ENCODE data around the gene AXL.

Gene AXL

DNA sequence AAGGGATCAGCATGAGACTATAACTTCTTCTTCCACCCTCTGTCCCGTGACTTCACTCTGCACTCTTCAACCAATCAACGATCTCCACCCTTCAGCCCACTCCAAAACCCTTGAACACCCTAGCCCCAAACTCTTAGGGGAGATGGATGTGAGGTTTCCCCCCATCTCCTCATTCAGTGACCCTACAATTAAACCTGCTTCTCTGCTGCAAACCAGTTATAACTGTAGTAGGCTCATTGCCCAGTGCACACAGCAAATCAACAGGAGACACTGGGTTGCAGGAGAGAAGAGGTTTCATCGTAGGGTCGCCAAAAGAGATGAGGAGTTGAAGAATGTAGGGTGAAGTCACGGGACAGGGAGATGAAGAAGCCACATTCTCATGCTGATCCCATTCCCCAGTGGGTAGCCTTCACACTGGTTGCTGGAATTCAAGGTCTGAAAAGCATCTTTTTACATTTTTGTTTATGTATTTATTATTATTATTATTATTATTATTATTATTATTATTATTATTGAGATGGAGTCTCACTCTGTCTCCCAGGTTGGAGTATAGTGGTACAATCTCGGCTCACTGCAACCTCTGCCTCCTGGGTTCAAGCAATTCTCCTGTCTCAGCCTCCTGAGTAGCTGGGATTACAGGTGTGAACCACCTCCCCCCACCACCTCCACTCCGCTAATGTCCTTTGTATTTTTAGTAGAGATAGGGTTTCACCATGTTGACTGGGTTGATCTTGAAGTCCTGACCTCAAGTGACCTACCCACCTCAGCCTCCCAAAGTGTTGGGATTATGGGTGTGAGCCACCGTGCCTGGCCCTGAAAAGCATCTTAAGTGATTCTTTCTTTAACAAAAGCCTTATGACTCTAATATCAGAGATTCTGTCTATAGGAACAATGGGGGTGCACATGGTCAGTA, 31.8 kb upstream of the AXL start:
- Histone ChIP-seq H3K27me3 (ENCODE audit: control insufficient read depth, insufficient read depth, low read length) (no peaks in the 10 kb centered on the region), H3K9ac (no peak overlapping the region), H2AFZ (no peak overlapping the region), H3K79me2 (no peaks in the 10 kb centered on the region), H3K4me2 (ENCODE audit: low read length) (no peak overlapping the region), H3K9me3 (ENCODE audit: control insufficient read depth, low read length) (no peaks in the 10 kb centered on the region), H3K4me1 (no peaks in the 10 kb centered on the region), H3K27ac (no peak overlapping the region), H3K4me3 (ENCODE audit: low read depth, low read length) (no peak overlapping the region), H3K36me3 (ENCODE audit: control insufficient read depth, insufficient read depth, low read length) (no peaks in the 10 kb centered on the region)
- TF ChIP-seq, protein P1, sequence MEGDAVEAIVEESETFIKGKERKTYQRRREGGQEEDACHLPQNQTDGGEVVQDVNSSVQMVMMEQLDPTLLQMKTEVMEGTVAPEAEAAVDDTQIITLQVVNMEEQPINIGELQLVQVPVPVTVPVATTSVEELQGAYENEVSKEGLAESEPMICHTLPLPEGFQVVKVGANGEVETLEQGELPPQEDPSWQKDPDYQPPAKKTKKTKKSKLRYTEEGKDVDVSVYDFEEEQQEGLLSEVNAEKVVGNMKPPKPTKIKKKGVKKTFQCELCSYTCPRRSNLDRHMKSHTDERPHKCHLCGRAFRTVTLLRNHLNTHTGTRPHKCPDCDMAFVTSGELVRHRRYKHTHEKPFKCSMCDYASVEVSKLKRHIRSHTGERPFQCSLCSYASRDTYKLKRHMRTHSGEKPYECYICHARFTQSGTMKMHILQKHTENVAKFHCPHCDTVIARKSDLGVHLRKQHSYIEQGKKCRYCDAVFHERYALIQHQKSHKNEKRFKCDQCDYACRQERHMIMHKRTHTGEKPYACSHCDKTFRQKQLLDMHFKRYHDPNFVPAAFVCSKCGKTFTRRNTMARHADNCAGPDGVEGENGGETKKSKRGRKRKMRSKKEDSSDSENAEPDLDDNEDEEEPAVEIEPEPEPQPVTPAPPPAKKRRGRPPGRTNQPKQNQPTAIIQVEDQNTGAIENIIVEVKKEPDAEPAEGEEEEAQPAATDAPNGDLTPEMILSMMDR (IDR thresholded peaks at IDR 0.05), result no peak

DNA sequence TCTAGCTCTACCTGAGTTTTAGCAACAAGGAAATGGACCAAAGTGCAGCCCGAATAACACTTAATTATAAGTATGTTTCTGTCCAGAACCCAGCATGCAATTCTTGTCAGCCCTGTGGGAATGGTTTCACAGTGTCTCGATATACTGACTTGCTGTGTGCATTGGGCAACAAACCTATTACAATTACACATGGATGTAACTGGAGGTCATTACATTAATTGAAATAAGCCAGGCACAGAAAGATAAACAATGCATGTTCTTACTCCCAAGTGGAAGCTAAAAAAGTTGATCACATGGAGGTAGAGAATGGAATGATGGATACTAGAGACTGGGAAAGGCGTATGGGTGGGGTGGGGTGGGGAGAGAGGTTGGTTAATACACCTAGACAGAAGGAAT, 31.1 kb upstream of the AXL start:
- H3K4me2 ChIP-seq (ENCODE audit: low read length), result no peak overlapping the region
- H2AFZ ChIP-seq, result no peak overlapping the region
- H3K9me3 ChIP-seq (ENCODE audit: control insufficient read depth, low read length), result no peaks in the 10 kb centered on the region
- H3K4me3 ChIP-seq (ENCODE audit: low read depth, low read length), result no peak overlapping the region
- H3K9ac ChIP-seq, result no peak overlapping the region
- no peaks in the 10 kb centered on the region for H3K79me2 ChIP-seq
- no peaks in the 10 kb centered on the region for H3K36me3 ChIP-seq (ENCODE audit: control insufficient read depth, insufficient read depth, low read length)
- TF ChIP-seq, protein P1 (IDR thresholded peaks at IDR 0.05), result no peak
- no peak overlapping the region for H3K27ac ChIP-seq
- H3K4me1 ChIP-seq, result peaks cover 5% of the 10 kb centered on the region
- no peaks in the 10 kb centered on the region for H3K27me3 ChIP-seq (ENCODE audit: control insufficient read depth, insufficient read depth, low read length)

DNA sequence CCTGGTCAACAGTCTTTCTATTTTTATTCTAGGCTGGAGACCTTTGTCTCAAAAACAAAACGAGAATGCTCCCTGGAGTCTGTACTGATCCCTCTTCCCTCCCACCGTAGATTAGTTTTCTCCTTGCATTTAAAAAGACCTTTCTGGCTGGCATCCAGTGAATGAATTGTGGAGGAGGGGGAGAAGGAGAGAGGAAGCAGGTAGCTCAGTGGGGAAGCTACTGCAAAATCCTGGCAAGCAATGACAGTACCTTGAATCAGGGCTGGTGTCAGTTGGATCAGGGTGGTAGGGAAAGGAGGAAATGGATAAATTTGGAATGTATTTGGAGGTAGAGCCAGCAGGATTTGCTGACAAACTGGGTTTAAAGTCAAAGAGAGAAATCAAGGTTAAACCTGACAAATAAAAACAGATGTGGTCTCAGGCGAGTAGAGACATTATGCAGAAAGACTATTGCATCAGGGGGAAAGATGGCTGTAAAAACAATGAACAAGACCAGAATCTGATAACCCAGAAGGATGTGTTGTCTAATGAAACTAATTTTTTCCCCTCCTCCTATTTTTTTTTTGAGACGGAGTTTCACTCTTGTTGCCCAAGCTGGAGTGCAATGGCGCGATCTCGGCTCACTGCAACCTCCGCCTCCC, 29.5 kb upstream of the AXL start:
- Histone ChIP-seq H3K4me2 (ENCODE audit: low read length) (no peak overlapping the region), H3K27ac (no peak overlapping the region), H3K4me3 (ENCODE audit: low read depth, low read length) (no peak overlapping the region), H3K9ac (no peak overlapping the region), H3K9me3 (ENCODE audit: control insufficient read depth, low read length) (no peaks in the 10 kb centered on the region), H3K79me2 (no peaks in the 10 kb centered on the region), H2AFZ (no peak overlapping the region), H3K27me3 (ENCODE audit: control insufficient read depth, insufficient read depth, low read length) (peaks cover 4% of the 10 kb centered on the region), H3K4me1 (peaks cover 5% of the 10 kb centered on the region), H3K36me3 (ENCODE audit: control insufficient read depth, insufficient read depth, low read length) (no peaks in the 10 kb centered on the region)
- TF ChIP-seq, protein P1 (IDR thresholded peaks at IDR 0.05), result no peak

DNA sequence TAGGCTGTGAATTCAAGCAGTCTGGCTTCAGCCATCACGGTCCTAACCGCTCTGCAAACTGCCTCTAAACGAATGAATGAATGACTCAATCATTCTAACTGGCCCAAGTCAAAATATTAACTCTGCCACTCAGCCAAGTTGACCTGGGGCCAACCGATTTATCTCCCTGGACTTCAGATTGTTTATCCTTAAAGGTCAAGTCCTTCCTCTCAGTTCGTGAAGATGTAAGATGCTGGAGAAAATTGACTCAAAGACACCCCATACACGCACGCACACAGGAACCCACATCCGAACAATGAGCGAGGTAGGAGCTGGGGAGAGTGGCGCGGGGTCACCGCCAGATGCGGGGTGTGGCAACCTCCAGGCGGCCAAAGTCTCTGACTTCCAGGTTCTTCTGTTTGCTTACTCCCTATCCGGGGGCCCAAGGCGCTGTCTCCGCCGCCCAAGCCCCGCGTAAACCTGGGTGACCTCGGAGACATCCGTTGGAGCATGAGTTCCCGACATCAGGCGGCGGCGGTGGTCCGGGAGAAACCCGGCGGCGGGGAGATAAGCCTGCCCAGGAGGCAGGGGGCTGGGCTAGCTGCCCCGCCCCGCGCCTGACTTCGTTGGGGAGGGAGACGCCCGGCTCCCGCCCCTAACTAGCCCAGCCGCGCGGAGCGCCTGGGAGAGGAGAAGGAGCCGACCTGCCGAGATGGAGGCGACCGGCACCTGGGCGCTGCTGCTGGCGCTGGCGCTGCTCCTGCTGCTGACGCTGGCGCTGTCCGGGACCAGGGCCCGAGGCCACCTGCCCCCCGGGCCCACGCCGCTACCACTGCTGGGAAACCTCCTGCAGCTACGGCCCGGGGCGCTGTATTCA, 26.2 kb upstream of the AXL start, which contains the start of gene CYP2S1:
TSS of gene CYP2S1 (plus strand) at position 646 of the 856 bp plus-strand sequence. CDS start at position 692, 46 bp downstream.
- TF ChIP-seq, protein P1 (IDR thresholded peaks at IDR 0.05), result no peak
- Histone ChIP-seq H3K9ac (no peak within 1 kb of the TSS), H3K4me3 (ENCODE audit: low read depth, low read length) (no peak within 1 kb of the TSS), H3K27ac (no peak within 1 kb of the TSS), H3K4me1 (peaks cover 5% of the 10 kb centered on the region), H2AFZ (peak within 1 kb of the TSS; percentile 97), H3K36me3 (ENCODE audit: control insufficient read depth, insufficient read depth, low read length) (no peaks in the 10 kb centered on the region), H3K4me2 (ENCODE audit: low read length) (peak within 1 kb of the TSS; percentile 42), H3K79me2 (no peaks in the 10 kb centered on the region), H3K27me3 (ENCODE audit: control insufficient read depth, insufficient read depth, low read length) (peaks cover 4% of the 10 kb centered on the region), H3K9me3 (ENCODE audit: control insufficient read depth, low read length) (no peaks in the 10 kb centered on the region)
